GM21619 (cell line): ENCODE data around the gene CLIC2.
"Not testable (repeated sequence)": the region's sequence is repeated elsewhere in the genome, so short reads cannot be mapped to it uniquely, and the experiment has no call there.

Source experiments
- ATAC-seq: cut with Tn5 transposase; IDR thresholded peaks from one replicate; pipeline ENCODE4 v1.9.1; 2021; ENCODE audit not compliant: unreplicated experiment

The CLIC2 gene

GRCh38 chrX:155334486-155335336 lies at the start of gene CLIC2:
CLIC2 (minus strand) TSS chrX:155334614; CDS start chrX:155334427, 187 bp downstream.
- peak; percentile 61 for ATAC-seq

- peak; percentile 49 for ATAC-seq
Measured at GRCh38 chrX:155382529-155382967, 48.1 kb upstream of the CLIC2 start.

GRCh38 chrX:155381843-155382528 lies 47.6 kb upstream of the CLIC2 start, which contains the start of gene F8A2:
F8A2 (plus strand) TSS chrX:155382095; CDS start chrX:155382115, 20 bp downstream.
- peak; percentile 80 for ATAC-seq

GRCh38 chrX:155379802-155380201 lies 45.4 kb upstream of the CLIC2 start:
- ATAC-seq: not testable (repeated sequence)

GRCh38 chrX:155373777-155374458 lies 39.5 kb upstream of the CLIC2 start:
- ATAC-seq: peak; percentile 73

- ATAC-seq: not testable (repeated sequence)
Measured at GRCh38 chrX:155363712-155364111, 29.3 kb upstream of the CLIC2 start.

- ATAC-seq: not testable (repeated sequence)
Measured at GRCh38 chrX:155349448-155349847, 15.0 kb upstream of the CLIC2 start.

- not testable (repeated sequence) for ATAC-seq
Measured at GRCh38 chrX:155345689-155346088, 11.3 kb upstream of the CLIC2 start.

- ATAC-seq: not testable (repeated sequence)
Measured at GRCh38 chrX:155335337-155335712, 911 bp upstream of the CLIC2 start.

GRCh38 chrX:155333544-155334100 lies 792 bp downstream of the CLIC2 start:
- ATAC-seq: no peak

GRCh38 chrX:155330992-155331391 lies 3.4 kb downstream of the CLIC2 start:
- ATAC-seq: no peak

- ATAC-seq: no peak
Measured at GRCh38 chrX:155329293-155329692, 5.1 kb downstream of the CLIC2 start.

- no peak for ATAC-seq
Measured at GRCh38 chrX:155326610-155327009, 7.8 kb downstream of the CLIC2 start.

GRCh38 chrX:155314260-155314659 lies 20.2 kb downstream of the CLIC2 start:
- no peak for ATAC-seq

GRCh38 chrX:155313766-155314165 lies 20.6 kb downstream of the CLIC2 start:
- ATAC-seq: no peak

- no peak for ATAC-seq
Measured at GRCh38 chrX:155293771-155294170, 40.6 kb downstream of the CLIC2 start.

GRCh38 chrX:155279873-155280272 lies 54.5 kb downstream of the CLIC2 start:
- no peak for ATAC-seq

- ATAC-seq: no peak
Measured at GRCh38 chrX:155270969-155271368, 63.4 kb downstream of the CLIC2 start.

- not testable (repeated sequence) for ATAC-seq
Measured at GRCh38 chrX:155267995-155268394, 66.4 kb downstream of the CLIC2 start.

GRCh38 chrX:155266439-155266838 lies 68.0 kb downstream of the CLIC2 start:
- no peak for ATAC-seq
